ENCODE measurements around the gene KIF18B.

DNA sequence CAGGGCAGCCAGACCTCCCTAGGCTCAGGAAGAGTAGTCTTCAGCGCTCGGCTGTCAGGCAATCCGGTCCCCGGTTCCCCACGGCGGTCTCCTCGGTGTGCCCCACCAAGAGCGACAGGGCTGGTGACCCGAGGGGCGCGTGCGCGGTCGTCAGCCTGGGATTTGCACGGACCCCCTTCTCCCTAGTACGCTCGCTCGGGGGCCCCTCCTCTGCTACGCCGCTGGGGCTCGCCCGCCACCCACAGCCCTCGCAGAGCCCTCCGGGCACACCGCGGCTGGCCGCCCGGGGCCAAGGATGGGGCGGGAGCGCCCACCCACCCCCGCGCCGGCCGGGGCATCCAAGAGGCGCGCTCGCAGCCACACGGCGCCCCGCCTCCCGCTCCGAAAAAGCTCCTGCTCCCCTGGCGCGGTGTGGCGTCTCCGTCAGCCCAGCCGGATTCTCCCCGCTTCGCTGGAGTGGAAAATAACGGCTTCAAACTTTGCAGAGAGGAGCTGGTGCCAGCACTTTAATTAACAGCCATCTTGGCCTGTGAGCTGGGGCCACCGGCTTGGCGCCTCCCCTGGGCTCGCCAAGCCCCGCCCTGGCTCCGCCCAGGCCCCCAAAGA, 22.7 kb upstream of the KIF18B start:
- no peak for TF ChIP-seq RAD21 (IDR thresholded peaks at IDR 0.05 in 1 of 2, conservative IDR thresholded peaks at IDR 0.05 in 1 of 2; ENCODE audit: low read depth in 2 of 2, low read length in 2 of 2)
- TF ChIP-seq, protein P1, sequence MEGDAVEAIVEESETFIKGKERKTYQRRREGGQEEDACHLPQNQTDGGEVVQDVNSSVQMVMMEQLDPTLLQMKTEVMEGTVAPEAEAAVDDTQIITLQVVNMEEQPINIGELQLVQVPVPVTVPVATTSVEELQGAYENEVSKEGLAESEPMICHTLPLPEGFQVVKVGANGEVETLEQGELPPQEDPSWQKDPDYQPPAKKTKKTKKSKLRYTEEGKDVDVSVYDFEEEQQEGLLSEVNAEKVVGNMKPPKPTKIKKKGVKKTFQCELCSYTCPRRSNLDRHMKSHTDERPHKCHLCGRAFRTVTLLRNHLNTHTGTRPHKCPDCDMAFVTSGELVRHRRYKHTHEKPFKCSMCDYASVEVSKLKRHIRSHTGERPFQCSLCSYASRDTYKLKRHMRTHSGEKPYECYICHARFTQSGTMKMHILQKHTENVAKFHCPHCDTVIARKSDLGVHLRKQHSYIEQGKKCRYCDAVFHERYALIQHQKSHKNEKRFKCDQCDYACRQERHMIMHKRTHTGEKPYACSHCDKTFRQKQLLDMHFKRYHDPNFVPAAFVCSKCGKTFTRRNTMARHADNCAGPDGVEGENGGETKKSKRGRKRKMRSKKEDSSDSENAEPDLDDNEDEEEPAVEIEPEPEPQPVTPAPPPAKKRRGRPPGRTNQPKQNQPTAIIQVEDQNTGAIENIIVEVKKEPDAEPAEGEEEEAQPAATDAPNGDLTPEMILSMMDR (IDR thresholded peaks at IDR 0.05; ENCODE audit: control extremely low read depth in 1 of 3, insufficient read depth in 1 of 3, low read depth in 1 of 3, low read length in 3 of 3): no peak
- TF ChIP-seq EGR1 (IDR thresholded peaks at IDR 0.05; ENCODE audit: borderline replicate concordance, low read depth, low read length): no peak
- no peak for TF ChIP-seq GABPA (IDR thresholded peaks at IDR 0.05; ENCODE audit: borderline replicate concordance, insufficient read depth, low read length)
- TF ChIP-seq EZH2 (IDR thresholded peaks at IDR 0.05; ENCODE audit: low read depth, low read length, severe bottlenecking): no peak
- no peak for TF ChIP-seq MAFK (IDR thresholded peaks at IDR 0.05; ENCODE audit: low read depth, low read length)
- TF ChIP-seq CREB1 (IDR thresholded peaks at IDR 0.05): no peak
